GM19043 (cell line): ENCODE measurements around the gene RFFL.
A peak's percentile ranks its signal among the peaks of the same experiment; 100 is the strongest.
"Not testable (repeated sequence)": the region's sequence is repeated elsewhere in the genome, so short reads cannot be mapped to it uniquely, and the experiment has no call there.

Experiments
- ATAC-seq: cut with Tn5 transposase; IDR thresholded peaks from one replicate; pipeline ENCODE4 v1.9.1; 2021; ENCODE audit warnings: low read depth; ENCODE audit not compliant: unreplicated experiment

RFFL gene

DNA sequence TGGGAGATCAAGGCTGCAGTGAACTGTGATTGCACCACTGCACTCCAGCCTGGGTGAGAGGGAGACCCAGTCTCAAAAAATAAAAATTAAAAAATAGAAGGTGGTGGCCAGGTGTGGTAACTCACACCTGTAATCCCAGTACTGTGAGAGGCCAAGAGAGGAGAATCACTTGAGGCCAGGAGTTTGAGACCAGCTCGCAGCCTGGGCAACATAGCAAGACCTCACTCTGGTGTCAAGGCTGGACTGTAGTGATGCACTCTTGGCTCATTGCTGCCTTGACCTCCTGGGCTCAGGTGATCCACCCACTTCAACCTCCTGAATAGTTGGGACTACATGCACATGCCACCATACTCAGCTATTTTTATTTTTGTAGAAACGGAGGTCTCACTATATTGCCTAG lies 13.3 kb downstream of the RFFL start:
- ATAC-seq, result no peak

DNA sequence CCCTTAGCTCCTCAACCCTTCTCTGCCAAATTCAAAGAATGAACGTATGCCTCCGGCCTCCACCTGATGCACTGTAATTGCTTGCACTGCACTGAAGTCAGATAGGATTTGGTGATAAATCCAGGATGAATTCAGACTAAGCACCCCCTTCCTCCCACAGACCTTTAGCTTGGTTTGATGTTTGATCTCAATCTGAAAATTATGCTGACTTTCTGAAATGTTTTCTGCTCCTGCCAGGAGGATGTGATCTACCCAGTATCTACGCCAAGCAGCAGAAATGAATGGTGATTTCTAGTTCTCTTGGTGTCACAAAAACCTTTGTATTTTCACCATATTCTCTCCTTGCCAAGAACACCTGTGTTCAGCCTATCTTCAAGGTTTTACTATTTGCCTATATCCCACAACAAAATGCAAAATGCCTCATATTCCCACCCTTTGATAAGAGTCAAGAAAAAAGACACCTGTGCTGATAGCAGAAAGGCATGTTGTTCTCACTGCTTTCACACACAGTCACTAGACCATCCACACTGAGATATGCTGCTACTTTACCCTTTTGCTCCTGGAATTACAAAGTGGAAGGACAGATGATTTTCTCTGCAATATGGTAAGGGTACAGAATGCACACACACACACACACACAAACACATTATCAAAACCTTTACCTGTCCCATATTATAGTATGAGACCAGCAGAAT lies 14.7 kb downstream of the RFFL start:
- no peak for ATAC-seq

DNA sequence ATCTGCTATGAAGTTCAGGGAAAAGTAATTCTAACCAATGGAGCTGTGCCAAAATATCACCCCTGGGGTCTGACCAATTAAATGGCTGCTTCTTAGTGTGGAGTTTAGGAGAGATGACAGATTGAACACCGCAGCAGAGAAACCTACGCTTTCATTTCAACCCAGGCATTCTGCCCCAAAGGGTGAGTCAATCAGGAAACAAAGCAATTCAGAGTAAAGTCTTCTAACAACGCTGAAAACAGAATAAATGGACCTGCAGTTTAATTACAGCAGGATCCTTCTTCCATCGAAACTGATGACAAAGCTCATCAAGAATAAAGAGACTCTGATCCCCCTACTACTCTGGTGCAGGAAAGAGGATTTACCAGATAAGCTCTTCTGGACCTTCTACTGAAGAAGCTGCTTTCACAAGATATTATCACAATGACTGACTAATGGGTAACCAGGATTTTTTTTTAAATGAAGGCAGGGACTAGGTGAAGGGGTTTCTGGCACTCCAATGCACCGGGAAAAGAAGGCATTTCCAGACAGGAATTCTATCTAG lies 16.7 kb downstream of the RFFL start:
- ATAC-seq, result peak; percentile 49

DNA sequence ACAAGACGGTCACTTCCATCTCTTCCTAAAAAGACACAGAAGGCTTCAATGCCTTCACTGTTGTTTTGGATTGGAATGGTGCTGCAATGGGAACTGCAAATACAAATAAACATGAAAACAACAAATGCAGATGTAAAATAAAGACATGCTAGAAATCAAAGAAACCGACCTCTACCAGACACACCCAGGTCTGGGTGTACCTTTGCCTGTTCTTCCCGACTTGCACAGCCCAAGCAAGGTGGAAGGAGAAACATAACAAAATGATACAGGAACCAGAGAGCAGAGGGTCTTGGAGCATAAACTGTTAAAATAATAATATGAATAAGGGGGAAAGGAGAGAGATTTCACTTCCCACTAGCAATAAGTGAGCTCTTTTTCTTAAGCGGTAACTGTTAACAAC lies 17.3 kb downstream of the RFFL start:
- no peak for ATAC-seq

DNA sequence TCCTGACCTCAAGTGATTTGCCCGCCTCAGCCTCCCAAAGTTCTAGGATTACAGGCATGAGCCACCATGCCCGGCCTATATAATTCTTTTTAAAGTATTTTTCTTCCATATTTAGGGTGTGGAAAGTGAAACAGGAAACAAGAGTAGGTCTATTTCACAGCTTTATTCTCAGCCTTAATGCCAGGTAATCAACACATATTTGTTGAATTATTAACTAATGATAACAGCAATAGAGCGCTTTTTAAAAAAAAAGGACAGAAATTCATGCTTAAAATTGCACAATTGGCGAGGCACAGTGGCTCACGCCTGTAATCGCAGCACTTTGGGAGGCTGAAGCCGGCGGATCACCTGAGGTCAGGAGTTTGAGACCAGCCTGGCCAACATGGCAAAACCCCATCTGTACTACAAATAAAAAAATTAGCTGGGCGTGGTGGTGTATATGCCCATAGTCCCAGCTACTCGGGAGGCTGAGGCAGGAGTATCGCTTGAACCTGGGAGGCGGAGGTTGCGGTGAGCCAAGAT lies 18.0 kb downstream of the RFFL start:
- not testable (repeated sequence) for ATAC-seq

DNA sequence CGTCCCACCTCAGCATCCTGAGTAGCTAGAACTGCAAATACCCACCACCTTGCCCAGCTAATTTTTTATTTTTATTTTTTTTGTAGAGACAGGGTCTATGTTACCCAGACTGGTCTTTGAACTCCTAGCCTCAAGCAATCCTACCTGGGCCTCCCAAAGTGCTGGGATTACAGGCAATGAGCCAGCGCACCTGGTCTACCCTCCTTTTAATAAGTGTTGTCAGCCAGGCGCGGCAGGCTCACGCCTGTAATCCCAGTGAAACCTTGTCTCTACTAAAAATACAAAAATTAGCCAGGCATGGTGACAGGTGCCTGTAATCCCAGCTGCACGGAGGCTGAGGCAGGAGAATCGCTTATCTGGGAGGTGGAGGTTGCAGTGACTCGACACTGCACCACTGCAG lies 19.3 kb downstream of the RFFL start:
- no peak for ATAC-seq

DNA sequence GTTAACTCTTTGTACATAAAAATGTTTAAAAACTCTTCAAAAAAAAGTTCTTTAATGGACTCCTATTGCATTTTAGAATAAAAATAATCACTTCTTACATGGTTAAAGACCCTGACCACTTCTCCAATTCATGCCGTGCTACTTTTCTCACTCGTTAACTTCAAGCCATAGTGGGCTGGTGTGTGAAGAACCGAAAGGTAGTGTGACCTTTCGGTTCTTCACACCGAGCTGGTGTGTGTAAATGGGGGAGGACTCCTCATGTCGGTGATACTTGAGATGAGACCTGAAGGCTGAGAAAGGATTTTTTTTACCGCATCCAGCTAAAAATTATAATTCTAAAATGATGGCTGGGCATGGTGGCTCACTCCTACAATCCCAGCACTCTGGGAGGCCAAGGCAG lies 22.1 kb downstream of the RFFL start:
- no peak for ATAC-seq

DNA sequence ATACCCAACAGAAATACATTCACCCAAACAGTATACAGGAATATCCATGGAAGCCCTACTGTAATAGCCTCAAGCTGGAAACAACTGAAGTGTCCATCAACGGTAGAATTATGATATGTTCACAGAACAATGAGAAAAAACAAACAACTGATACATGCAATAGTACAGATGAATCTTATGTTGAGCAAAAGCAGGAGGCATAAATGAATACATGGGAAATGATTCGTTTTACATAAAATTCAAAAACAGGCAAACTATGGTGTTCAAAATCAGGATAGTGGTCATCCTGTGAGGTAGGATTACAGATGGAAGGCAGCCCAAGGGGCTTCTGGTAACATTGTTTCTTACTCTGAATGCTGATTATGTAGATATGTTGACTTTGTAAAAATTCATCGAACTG lies 25.1 kb downstream of the RFFL start:
- ATAC-seq, result no peak

DNA sequence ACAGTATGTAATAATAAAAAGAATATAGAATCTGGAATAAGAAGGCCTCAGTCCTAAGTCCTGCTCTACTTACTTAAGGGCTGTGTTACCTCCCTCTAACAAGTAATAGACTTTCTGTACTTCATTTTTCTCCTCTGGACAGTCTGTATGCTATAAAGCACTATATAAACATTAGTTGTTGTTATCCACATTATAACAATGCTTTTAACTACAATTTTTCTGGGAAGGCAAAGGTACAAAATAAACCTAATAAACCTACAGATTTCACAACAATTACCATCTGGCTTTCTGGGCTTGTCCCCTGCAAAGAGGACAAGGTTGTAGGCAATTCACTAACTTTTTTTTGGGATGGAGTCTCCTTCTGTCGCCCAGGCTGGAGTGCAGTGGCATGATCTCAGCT lies 32.7 kb downstream of the RFFL start:
- no peak for ATAC-seq

DNA sequence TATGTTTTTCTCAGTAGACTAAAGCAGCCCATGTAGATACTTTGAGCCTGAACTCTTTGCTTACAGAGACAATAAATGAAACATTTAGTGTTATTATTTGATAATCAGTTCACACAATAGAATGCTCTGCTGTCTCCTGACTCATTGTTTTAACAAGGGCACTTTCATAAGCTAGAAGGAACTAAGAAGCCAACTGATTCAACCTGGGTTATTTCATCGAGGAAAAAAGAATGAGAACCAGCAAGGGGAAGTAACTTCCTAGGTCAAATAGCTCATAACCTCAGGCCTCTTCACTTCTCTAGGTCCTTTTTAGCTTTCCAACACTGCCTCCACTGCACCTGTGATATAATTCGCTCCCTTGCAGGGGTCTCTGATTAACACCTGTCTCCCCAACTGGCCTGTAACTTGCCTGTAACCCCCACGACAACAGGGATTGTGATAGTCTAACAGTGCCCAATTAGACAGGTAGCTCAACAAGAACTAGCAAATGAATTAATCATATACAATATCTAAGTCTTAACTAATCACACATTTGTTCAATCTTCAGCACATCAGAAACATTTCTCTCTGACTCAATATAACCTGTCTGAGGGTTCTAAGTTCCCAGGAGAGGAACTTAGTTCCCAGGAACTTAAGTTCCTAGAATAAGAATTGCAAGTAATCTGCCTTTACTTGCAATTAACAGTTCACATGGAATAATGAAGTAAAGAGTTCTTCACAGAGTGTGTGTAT lies 34.8 kb downstream of the RFFL start:
- ATAC-seq, result no peak

DNA sequence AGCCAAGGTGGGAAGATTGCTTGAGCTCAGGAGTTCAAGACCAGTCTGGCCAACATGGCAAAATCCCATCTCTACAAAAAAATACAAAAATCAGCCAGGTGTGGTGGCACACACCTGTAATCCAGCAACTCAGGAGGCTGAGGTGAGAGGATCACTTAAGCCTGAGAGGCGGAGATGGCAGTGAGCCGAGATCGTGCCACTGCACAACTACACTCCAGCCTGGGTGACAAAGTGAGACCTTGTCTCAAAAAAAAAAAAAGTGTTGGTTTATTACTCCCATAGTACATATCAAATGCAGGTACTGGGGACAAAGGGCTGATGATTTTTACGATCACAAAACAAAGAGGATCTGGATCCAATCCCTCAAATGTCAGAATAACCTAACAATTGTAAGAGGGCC lies 35.4 kb downstream of the RFFL start:
- not testable (repeated sequence) for ATAC-seq

DNA sequence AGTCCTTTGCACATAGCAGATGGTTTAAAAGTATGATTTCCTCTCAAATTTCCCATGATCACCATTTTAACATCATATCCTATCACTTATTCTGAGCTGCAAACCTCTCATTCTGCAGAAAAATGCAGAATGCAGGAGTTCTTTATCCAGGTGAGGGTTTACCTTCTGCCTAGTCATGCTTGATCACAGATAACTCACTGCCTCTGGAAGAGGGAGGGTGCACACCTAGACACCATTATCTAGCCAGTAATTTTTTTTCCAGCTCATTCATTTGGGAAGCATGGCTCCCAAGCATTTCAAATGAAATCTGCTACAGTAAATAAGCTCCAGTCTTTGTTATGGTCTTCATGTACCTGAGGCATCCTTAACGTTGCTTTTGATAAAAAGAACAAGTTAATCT lies 38.0 kb downstream of the RFFL start:
- ATAC-seq, result no peak

DNA sequence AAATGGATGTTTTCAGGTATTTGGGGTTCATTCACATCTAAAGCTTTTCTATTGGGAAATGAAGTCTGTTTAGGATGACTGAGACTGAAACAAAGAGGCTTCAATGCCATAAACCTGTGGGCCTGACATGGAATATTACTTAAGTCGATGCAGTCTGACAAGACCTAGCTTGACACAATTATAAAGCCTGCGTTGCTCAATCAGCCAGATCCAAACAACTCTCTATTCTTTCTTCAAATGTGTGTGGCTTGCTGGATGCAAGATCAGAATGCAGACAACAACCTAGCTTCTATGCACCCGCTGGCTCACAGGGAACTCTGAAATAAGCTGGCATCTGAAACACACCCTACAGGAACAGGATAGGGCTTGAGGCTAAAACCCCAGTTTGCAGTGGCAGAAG lies 40.0 kb downstream of the RFFL start:
- ATAC-seq, result no peak

DNA sequence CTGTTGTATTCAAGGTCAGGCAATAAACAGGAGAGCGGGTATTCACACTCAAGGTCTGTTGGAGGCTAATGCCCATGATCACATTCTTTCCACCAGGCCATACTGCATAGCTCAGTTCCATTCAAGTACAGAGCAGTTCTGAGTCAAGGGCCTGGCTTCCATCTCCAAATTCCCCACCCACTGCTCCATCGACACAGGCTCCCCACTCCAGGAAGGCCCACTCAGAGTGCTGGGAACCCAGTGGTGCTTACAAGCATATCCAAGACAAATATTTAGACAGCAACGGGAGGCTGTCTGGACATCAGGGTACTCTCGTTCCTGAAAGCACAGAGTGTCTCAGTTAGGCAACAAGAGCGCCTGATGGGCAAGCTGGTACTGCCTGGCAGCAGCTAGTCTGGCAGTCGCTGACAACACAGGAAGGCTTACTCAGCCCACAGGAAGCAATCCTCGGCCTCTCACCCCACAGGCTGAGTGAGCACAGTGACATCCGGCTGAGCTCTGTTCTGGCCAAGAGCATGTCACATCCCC lies 40.9 kb downstream of the RFFL start:
- peak; percentile 59 for ATAC-seq

DNA sequence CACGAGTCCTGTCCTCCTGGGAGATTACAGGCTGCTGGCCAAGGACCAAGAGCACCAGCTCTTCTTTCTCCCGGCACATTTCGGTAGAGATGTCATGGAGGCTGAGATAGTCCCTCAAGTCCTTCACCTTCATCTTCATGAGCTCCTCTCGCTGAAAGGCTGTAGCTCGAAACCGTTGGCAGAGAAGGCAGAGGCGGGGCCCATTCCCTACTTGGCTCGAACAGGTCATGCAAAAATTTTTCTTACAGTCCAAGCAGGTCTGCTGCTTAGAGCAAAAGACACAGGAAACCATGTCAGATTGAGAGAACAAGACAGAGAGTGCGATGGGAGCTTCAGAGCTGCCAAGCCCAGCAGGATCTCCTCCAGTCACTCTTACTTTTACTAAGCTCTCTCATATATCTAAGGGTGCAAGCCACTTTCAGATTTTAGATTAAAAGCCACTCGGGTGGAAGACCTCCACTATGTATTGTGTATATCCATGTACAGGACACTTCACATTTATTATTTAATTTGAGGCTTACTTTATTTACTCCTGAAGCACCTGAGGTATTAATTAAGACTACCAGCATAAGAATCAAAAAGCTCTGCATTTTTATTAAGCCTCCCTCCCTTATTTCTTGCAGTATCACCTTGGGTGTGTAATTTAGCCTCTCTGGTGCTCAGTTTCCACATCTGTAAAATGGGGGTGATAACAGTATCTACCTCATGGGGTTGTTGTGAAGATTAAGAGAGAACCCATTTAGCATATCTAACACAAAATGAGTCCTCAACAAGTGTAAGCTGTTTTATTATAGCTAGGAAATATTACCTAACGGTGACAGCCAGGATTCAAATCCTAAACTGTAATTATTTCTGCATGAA lies 41.8 kb downstream of the RFFL start:
- no peak for ATAC-seq

DNA sequence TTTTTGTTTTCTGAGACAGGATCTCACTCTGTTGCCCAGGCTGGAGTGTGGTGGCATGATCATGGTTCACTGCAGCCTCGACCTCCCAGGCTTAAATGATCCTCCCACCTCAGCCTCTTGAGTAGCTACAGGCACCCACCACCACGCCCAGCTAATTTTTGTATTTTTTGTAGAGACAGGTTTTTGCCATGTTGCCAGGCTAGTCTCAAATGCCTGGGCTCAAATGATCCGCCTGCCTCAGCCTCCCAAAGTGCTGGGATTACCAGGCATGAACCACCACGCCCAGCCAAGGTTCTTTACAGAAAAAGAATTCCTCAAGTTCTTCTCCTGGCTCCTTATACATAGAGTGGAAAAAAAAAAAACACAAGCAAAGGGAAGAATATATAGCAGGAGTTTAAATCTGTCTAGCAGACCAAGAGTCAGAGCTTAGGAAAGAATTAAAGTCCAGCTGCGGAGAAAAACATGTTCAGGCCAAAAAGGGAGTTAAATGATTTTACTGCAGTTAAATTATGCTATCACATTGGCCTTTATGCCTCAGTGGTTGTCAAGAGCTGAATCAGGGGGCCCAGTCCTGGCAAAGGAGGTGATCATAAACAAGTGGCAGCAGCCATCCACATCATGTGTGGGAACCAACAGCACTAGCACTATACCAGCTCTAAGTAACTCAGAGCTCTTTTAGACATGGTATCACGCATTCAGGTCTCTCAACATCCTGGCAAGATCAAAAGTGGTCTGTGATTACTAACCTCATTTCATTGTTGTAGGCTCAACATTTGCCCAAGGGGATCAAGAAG lies 43.9 kb downstream of the RFFL start:
- ATAC-seq, result no peak

DNA sequence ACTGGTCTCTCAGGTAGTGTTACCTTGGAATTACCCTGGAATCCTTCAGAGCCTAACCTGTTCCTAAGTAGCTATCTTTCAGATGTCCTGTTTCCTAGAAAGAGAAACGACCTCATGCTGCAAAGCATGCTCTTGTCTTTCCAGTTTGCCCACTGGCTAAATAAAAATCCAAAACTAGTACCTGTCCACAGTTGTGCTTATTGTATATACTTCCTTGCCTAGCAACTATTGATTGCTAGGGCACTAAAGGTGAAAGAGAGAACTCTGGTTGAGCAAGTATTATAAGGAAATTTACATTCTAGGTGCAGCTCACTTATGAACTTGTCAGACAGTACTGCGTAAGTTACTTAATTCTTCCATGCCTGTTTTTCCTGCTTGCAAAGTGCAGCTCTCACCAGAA lies 44.7 kb downstream of the RFFL start:
- no peak for ATAC-seq

DNA sequence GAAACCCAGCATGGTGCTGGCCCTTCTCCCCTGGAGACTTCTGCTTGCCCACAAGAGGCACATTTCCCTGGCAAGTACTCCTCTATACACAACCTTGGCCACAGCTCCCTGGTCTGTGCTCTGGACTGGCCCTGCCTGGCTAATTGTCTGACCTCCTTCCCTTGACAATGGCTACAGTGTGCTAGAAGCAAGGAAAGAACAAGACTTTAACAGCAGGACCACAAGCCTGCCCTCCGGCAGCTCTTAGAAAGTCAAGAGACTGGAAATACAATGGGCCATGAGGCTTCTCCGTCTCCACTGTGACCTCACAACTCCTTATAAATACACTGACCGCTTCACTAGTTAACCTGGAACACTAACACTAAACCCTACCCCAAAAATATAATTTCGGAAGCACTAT lies 46.5 kb downstream of the RFFL start:
- ATAC-seq, result no peak

DNA sequence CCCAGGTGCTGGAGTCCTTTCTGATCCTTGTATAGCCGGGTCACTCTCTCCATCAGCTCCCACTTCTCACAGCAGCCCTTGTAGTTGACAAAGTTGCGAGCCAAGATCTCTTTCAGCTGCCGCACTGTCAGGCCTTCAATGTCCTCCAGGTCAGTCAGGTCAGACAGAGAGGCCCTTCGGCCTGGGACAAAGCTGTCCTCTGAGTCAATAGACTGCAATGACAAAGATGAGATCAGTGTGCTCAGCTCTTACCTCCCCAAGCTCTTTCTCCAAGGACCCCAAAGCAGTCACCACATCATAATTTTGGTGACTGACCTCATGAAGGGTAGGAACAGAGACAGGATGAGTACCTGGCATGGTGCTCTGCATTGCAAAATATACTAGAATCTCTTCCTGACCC lies 47.1 kb downstream of the RFFL start:
- ATAC-seq, result no peak

DNA sequence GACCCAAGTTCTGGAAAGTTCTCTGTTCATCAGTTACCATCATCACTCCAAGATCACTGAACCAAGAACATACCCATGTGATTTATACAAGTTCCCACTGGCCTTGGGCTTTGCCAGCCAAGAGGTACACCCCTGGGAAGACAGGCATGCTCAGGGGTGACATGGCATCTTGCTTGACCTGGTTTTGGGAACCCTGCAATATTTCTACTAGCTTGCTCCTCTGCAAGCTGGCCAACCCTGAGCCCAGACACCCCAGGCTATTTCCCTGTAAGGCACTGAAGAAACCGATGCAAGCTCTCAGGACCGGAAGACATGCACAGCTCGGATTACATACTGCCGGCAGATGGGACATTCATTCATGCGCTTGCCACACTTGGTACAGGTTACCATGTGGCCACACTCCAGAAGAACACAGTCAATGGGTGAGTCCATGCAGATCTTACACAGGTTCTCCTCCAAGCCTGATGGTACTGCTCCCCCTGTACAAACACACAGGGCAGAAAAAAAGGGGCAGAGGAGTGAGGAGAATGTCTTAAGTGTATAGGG lies 51.8 kb downstream of the RFFL start:
- ATAC-seq, result no peak
